ENCODE results near the gene LATS2.

- TF ChIP-seq FOXM1 (IDR thresholded peaks at IDR 0.05; ENCODE audit: borderline replicate concordance) (no peak), ZNF384 (IDR thresholded peaks at IDR 0.05) (no peak), FOXK2 (IDR thresholded peaks at IDR 0.05) (no peak), SP1 (IDR thresholded peaks at IDR 0.05) (no peak), FOXA1 (IDR thresholded peaks at IDR 0.05) (no peak), LEF1 (IDR thresholded peaks at IDR 0.05; ENCODE audit: borderline replicate concordance) (no peak), NFRKB (IDR thresholded peaks at IDR 0.05) (no peak), TARDBP (IDR thresholded peaks at IDR 0.05) (no peak), SUZ12 (IDR thresholded peaks at IDR 0.05) (no peak), BHLHE40 (IDR thresholded peaks at IDR 0.05; ENCODE audit: borderline replicate concordance) (no peak), HDGF (IDR thresholded peaks at IDR 0.05; ENCODE audit: borderline replicate concordance) (no peak), ARNT (IDR thresholded peaks at IDR 0.05) (no peak)
These were observed 6.5 kb upstream of the LATS2 start for GRCh38 chr13:21067848-21068247.
